Motor neuron (in vitro differentiated cells): ENCODE data around the gene KSR2. TPM values are rescaled to one million over a fixed set of nuclear protein-coding genes. Genes with fewer than 3 reads are reported as not detected.

ENCODE experiments used
- ATAC-seq, 8 experiments: fragments of 200-7000 bp; cut with Tn5 transposase; replicated peaks in 6 of 8; 2 replicates each; pipeline ENCODE4 v1.8.0; 2021; ENCODE audit warnings: mild to moderate bottlenecking in 8 of 8, moderate library complexity in 8 of 8
- H3K27ac ChIP-seq, 2 donors: fragments of 250-450 bp; sonication (Bioruptor Pico); 2 replicates each; pipeline ENCODE4 v1.9.0; 2021; ENCODE audit warnings: antibody characterized with exemption in 2 of 2, mild to moderate bottlenecking in 2 of 2, moderate library complexity in 1 of 2
- H3K4me1 ChIP-seq, 2 donors: fragments of 250-450 bp; sonication (Bioruptor Pico); replicated peaks in 1 of 2; 2 replicates each; pipeline ENCODE4 v1.6.1; 2021; ENCODE audit warnings: antibody characterized with exemption in 2 of 2, mild to moderate bottlenecking in 2 of 2, moderate library complexity in 1 of 2
- H3K4me3 ChIP-seq, 5 donors: fragments of 250-450 bp; sonication (Bioruptor Pico); 2 replicates each; pipeline ENCODE4 v1.9.0; 2021; ENCODE audit warnings: antibody characterized with exemption in 5 of 5, mild to moderate bottlenecking in 5 of 5, moderate library complexity in 4 of 5
- WGBS, 10 experiments: fragments of 450-650 bp; shearing (Covaris generic); methylation state at CpG; one replicate each; pipeline ENCODE4 v1.0.0; 2022; 5-methylcytosine and 5-hydroxymethylcytosine counted together
- in situ Hi-C, 9 experiments: fragments of 400-800 bp; cut with MboI; loops; one replicate each; pipeline ENCODE4 v1.15.0; 2021; ENCODE audit warnings: low sequenced_read_pairs in 9 of 9, low pct_unique_long_range_greater_than_20kb in 2 of 9; ENCODE audit not compliant: unreplicated experiment in 9 of 9
- total RNA-seq, 8 experiments: library from RNA; unstranded; fragments of 300-600 nt; gene quantifications; 2 replicates each; pipeline versions ENCODE4 v1.2.3 to v1.2.4, GENCODE V29; 2022

The KSR2 gene
- total RNA-seq, 8 experiments from 2014 or later, result 0.09 to 2.3 (median 1.0) TPM

- ATAC-seq, result no peak
- no peaks in the 10 kb centered on the region for H3K4me1 ChIP-seq
- in situ Hi-C loops, result no loop called here
- H3K27ac ChIP-seq, result no peak overlapping the region
- 0 to 100% (median 68%) methylated on average over 1 to 5 of the region's 6 CpGs; no CpG with 5 or more reads in 1 of the 10 experiments for WGBS, 10 experiments
- no peak overlapping the region for H3K4me3 ChIP-seq
Observed at GRCh38 chr12:117936722-117937484, 31.9 kb downstream of the KSR2 start.

- 70 to 100% (median 86%) methylated on average over 1 to 5 of the region's 5 CpGs; no CpG with 5 or more reads in 5 of the 10 experiments for WGBS, 10 experiments
- in situ Hi-C loops, result no loop called here
Observed at GRCh38 chr12:117933545-117933944, 35.2 kb downstream of the KSR2 start.

GRCh38 chr12:117926391-117926899, 42.3 kb downstream of the KSR2 start:
- Histone ChIP-seq H3K4me3 (no peak overlapping the region), H3K27ac (no peak overlapping the region), H3K4me1 (peaks cover 0 to 4% of the 10 kb centered on the region in 2 donors)
- in situ Hi-C loops, result no loop called here
- WGBS, 10 experiments, result 14 to 62% (median 36%) methylated on average over 1 to 4 of the region's 4 CpGs; no CpG with 5 or more reads in 6 of the 10 experiments
- no peak for ATAC-seq

More at GRCh38 chr12:117933545-117933944, 35.2 kb downstream of the KSR2 start:
- ATAC-seq, result no peak
- H3K27ac ChIP-seq, result no peak overlapping the region
- H3K4me3 ChIP-seq, result no peak overlapping the region
- H3K4me1 ChIP-seq, result no peaks in the 10 kb centered on the region

GRCh38 chr12:117921929-117922777, 46.6 kb downstream of the KSR2 start:
- no peak overlapping the region for H3K4me3 ChIP-seq
- peak in 2 of 8 experiments; percentile 51 to 55 for ATAC-seq
- WGBS, 10 experiments, result 0 to 100% (median 83%) methylated on average over 1 to 6 of the region's 6 CpGs; no CpG with 5 or more reads in 1 of the 10 experiments
- no peak overlapping the region for H3K27ac ChIP-seq
- peaks cover 0 to 4% of the 10 kb centered on the region in 2 donors for H3K4me1 ChIP-seq
- in situ Hi-C loops, result no loop called here

- H3K4me3 ChIP-seq, result no peak overlapping the region
- no peak for ATAC-seq
- WGBS, 10 experiments, result 36 to 100% (median 67%) methylated on average over 1 to 2 of the region's 2 CpGs; no CpG with 5 or more reads in 1 of the 10 experiments
- no peak overlapping the region for H3K27ac ChIP-seq
- no peaks in the 10 kb centered on the region for H3K4me1 ChIP-seq
- in situ Hi-C loops, result no loop called here
Observed at GRCh38 chr12:117919479-117919878, 49.3 kb downstream of the KSR2 start.

GRCh38 chr12:117914686-117915085, 54.1 kb downstream of the KSR2 start:
- H3K4me3 ChIP-seq, result no peak overlapping the region
- H3K27ac ChIP-seq, result no peak overlapping the region
- no peaks in the 10 kb centered on the region for H3K4me1 ChIP-seq
- in situ Hi-C loops, result no loop called here
- 18 to 100% (median 80%) methylated on average over 1 to 4 of the region's 4 CpGs for WGBS, 10 experiments
- ATAC-seq, result no peak

- Histone ChIP-seq H3K27ac (no peak overlapping the region), H3K4me1 (no peaks in the 10 kb centered on the region), H3K4me3 (no peak overlapping the region)
- no peak for ATAC-seq
- WGBS, 10 experiments, result 43 to 100% (median 91%) methylated on average over 2 to 9 of the region's 9 CpGs; no CpG with 5 or more reads in 1 of the 10 experiments
- in situ Hi-C loops, result no loop called here
Observed at GRCh38 chr12:117912756-117913155, 56.0 kb downstream of the KSR2 start.

- Histone ChIP-seq H3K4me1 (no peaks in the 10 kb centered on the region), H3K4me3 (no peak overlapping the region), H3K27ac (no peak overlapping the region)
- ATAC-seq, result no peak
- 22 to 88% (median 78%) methylated on average over 1 to 5 of the region's 5 CpGs for WGBS, 10 experiments
- in situ Hi-C loops, result no loop called here
Observed at GRCh38 chr12:117908411-117908810, 60.4 kb downstream of the KSR2 start.

- ATAC-seq, result no peak
- in situ Hi-C loops, result no loop called here
- Histone ChIP-seq H3K4me1 (no peaks in the 10 kb centered on the region), H3K27ac (no peak overlapping the region), H3K4me3 (no peak overlapping the region)
- WGBS, 10 experiments, result 10 to 78% (median 70%) methylated on average over 2 to 10 of the region's 11 CpGs; no CpG with 5 or more reads in 5 of the 10 experiments
Observed at GRCh38 chr12:117907108-117907689, 61.6 kb downstream of the KSR2 start.

- no peak overlapping the region for H3K27ac ChIP-seq
- in situ Hi-C loops, result no loop called here
- H3K4me1 ChIP-seq, result no peaks in the 10 kb centered on the region
- no peak overlapping the region for H3K4me3 ChIP-seq
- ATAC-seq, result no peak
- WGBS, 10 experiments, result 28 to 100% (median 77%) methylated on average over 2 to 5 of the region's 6 CpGs
Observed at GRCh38 chr12:117904051-117904450, 64.7 kb downstream of the KSR2 start.

- 0 to 95% (median 65%) methylated on average over 1 to 3 of the region's 3 CpGs; no CpG with 5 or more reads in 1 of the 10 experiments for WGBS, 10 experiments
- in situ Hi-C loops, result no loop called here
- Histone ChIP-seq H3K4me1 (no peaks in the 10 kb centered on the region), H3K27ac (no peak overlapping the region), H3K4me3 (no peak overlapping the region)
- ATAC-seq, result peak in 2 of 8 experiments; percentile 85 to 92
Observed at GRCh38 chr12:117903110-117903840, 65.5 kb downstream of the KSR2 start.

- Histone ChIP-seq H3K4me1 (no peaks in the 10 kb centered on the region), H3K4me3 (no peak overlapping the region), H3K27ac (no peak overlapping the region)
- 0 to 100% (median 82%) methylated on average over 1 to 8 of the region's 8 CpGs for WGBS, 10 experiments
- in situ Hi-C loops, result no loop called here
- ATAC-seq, result no peak
Observed at GRCh38 chr12:117901631-117902030, 67.2 kb downstream of the KSR2 start.
